ENCODE results near the gene CERS6. TPM values are rescaled to one million over a fixed set of nuclear protein-coding genes. Genes with fewer than 3 reads are reported as not detected.

Gene CERS6
- polyA plus RNA-seq, 1 donor (not counting 4 experiments of a cell fraction or from before 2014, with no cell fraction given) = 19.5 TPM

DNA sequence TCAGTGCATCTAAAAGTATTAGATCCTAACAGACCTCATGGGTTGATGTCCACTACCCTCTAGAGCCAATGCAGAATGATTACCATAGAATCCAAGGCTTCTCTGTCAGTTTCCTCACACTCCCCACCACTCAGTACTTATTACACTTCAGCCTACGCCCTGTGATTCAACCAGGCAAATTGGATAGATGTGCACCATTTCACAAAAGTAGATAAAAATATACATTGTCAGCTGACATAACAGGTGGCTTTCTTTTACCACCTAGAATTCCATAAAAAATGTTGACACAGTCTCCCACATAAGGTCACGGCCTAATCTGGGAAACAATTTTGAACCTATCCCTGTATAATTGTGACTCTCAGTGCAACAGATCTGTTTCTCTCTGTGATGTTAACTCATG is 144.9 kb downstream of the CERS6 start:
- Histone ChIP-seq H3K4me1 (ENCODE audit: control insufficient read depth, extremely low read depth, insufficient read depth, low read length) (peaks cover 16% of the 10 kb centered on the region), H3K9me3 (ENCODE audit: control insufficient read depth, low read depth, low read length) (peaks cover 10% of the 10 kb centered on the region), H3K4me2 (ENCODE audit: control insufficient read depth, extremely low read depth, insufficient read depth, low read depth, low read length) (no peak overlapping the region), H3K79me2 (ENCODE audit: control insufficient read depth, insufficient read depth, low read length) (peaks cover 39% of the 10 kb centered on the region), H4K20me1 (ENCODE audit: control insufficient read depth, extremely low read depth, insufficient read depth, low read length) (no peaks in the 10 kb centered on the region), H3K36me3 (ENCODE audit: control insufficient read depth in 2 of 2, extremely low read depth in 1 of 2, insufficient read depth in 2 of 2, low read length in 2 of 2) (no peaks in the 10 kb centered on the region), H2AFZ (ENCODE audit: control insufficient read depth, low read length) (no peak overlapping the region), H3K4me3 (ENCODE audit: control insufficient read depth in 2 of 3, extremely low read depth in 1 of 3, insufficient read depth in 2 of 3, low read depth in 1 of 3, low read length in 3 of 3) (no peak overlapping the region), H3K9ac (ENCODE audit: control insufficient read depth, extremely low read depth, insufficient read depth, low read length) (no peak overlapping the region), H3K9me1 (ENCODE audit: control insufficient read depth, extremely low read depth, insufficient read depth, low read length) (no peaks in the 10 kb centered on the region), H3K27me3 (ENCODE audit: control insufficient read depth, extremely low read depth, insufficient read depth, low read length) (no peaks in the 10 kb centered on the region), H3K27ac (ENCODE audit: control insufficient read depth, insufficient read depth, low read length) (no peak overlapping the region)
- dilution Hi-C loops (cut with MboI; ENCODE audit: extremely low pct_ligation_motif_present, low sequenced_read_pairs) = no loop called here
- DNase-seq (ENCODE audit: low read depth, low spot score) (no peak), FAIRE-seq (no peak)
- TF ChIP-seq, protein P1, sequence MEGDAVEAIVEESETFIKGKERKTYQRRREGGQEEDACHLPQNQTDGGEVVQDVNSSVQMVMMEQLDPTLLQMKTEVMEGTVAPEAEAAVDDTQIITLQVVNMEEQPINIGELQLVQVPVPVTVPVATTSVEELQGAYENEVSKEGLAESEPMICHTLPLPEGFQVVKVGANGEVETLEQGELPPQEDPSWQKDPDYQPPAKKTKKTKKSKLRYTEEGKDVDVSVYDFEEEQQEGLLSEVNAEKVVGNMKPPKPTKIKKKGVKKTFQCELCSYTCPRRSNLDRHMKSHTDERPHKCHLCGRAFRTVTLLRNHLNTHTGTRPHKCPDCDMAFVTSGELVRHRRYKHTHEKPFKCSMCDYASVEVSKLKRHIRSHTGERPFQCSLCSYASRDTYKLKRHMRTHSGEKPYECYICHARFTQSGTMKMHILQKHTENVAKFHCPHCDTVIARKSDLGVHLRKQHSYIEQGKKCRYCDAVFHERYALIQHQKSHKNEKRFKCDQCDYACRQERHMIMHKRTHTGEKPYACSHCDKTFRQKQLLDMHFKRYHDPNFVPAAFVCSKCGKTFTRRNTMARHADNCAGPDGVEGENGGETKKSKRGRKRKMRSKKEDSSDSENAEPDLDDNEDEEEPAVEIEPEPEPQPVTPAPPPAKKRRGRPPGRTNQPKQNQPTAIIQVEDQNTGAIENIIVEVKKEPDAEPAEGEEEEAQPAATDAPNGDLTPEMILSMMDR (optimal IDR thresholded peaks at IDR 0.05 in 1 of 3, IDR thresholded peaks at IDR 0.05 in 1 of 3, conservative IDR thresholded peaks at IDR 0.05 in 1 of 3; ENCODE audit: extremely low read depth in 1 of 3, insufficient read depth in 2 of 3, low read length in 3 of 3) = no peak
- no peak for TF ChIP-seq EZH2 (IDR thresholded peaks at IDR 0.05; ENCODE audit: low read length)

DNA sequence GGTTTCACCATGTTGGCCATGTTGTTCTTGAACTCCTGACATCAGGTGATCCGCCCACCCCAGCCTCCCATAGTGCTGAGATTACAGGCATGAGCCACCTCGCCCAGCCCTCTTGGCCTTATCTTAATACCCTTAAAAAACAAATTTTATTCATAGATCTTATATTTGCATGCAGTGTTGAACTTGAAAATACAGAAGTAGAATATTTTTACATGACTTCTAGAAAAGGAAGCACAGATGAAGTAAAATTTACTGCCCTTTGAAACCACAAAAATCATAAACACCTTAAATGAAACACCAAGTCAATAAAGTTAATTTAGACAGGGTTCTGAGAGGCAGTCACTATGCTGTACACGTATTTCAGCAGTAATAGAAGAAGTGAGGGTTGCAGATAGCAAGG is 145.7 kb downstream of the CERS6 start:
- Histone ChIP-seq H3K4me1 (ENCODE audit: control insufficient read depth, extremely low read depth, insufficient read depth, low read length) (peaks cover 13% of the 10 kb centered on the region), H2AFZ (ENCODE audit: control insufficient read depth, low read length) (no peak overlapping the region), H3K4me3 (ENCODE audit: control insufficient read depth in 2 of 3, extremely low read depth in 1 of 3, insufficient read depth in 2 of 3, low read depth in 1 of 3, low read length in 3 of 3) (no peak overlapping the region), H3K4me2 (ENCODE audit: control insufficient read depth, extremely low read depth, insufficient read depth, low read depth, low read length) (no peak overlapping the region), H3K27ac (ENCODE audit: control insufficient read depth, insufficient read depth, low read length) (no peak overlapping the region), H4K20me1 (ENCODE audit: control insufficient read depth, extremely low read depth, insufficient read depth, low read length) (no peaks in the 10 kb centered on the region), H3K79me2 (ENCODE audit: control insufficient read depth, insufficient read depth, low read length) (peaks cover 47% of the 10 kb centered on the region), H3K9ac (ENCODE audit: control insufficient read depth, extremely low read depth, insufficient read depth, low read length) (no peak overlapping the region), H3K36me3 (ENCODE audit: control insufficient read depth in 2 of 2, extremely low read depth in 1 of 2, insufficient read depth in 2 of 2, low read length in 2 of 2) (no peaks in the 10 kb centered on the region), H3K9me1 (ENCODE audit: control insufficient read depth, extremely low read depth, insufficient read depth, low read length) (no peaks in the 10 kb centered on the region), H3K27me3 (ENCODE audit: control insufficient read depth, extremely low read depth, insufficient read depth, low read length) (no peaks in the 10 kb centered on the region), H3K9me3 (ENCODE audit: control insufficient read depth, low read depth, low read length) (peaks cover 10% of the 10 kb centered on the region)
- DNase-seq (ENCODE audit: low read depth, low spot score) = no peak
- dilution Hi-C loops (cut with MboI; ENCODE audit: extremely low pct_ligation_motif_present, low sequenced_read_pairs) = no loop called here
- TF ChIP-seq EZH2 (IDR thresholded peaks at IDR 0.05; ENCODE audit: low read length) = no peak
- TF ChIP-seq, protein P1 (optimal IDR thresholded peaks at IDR 0.05 in 1 of 3, IDR thresholded peaks at IDR 0.05 in 1 of 3, conservative IDR thresholded peaks at IDR 0.05 in 1 of 3; ENCODE audit: extremely low read depth in 1 of 3, insufficient read depth in 2 of 3, low read length in 3 of 3) = no peak
- FAIRE-seq = no peak
